ENCODE data around the gene SPNS2.

The SPNS2 gene

GRCh38 chr17:4498461-4499397 lies at the start of gene SPNS2:
Gene SPNS2, plus strand, starts transcription at chr17:4498881. Its CDS starts 167 bp downstream, at chr17:4499048.
- DNase-seq: peak; percentile 78

- no peak for DNase-seq
Observed at GRCh38 chr17:4449736-4450135, 48.9 kb upstream of the SPNS2 start.

GRCh38 chr17:4450710-4451316 lies 47.9 kb upstream of the SPNS2 start:
- DNase-seq: no peak

- no peak for DNase-seq
Observed at GRCh38 chr17:4453812-4454591, 44.7 kb upstream of the SPNS2 start.

- DNase-seq: no peak
Observed at GRCh38 chr17:4460661-4461060, 38.0 kb upstream of the SPNS2 start.

GRCh38 chr17:4463818-4464476 lies 34.7 kb upstream of the SPNS2 start:
- DNase-seq: no peak

- no peak for DNase-seq
Observed at GRCh38 chr17:4465786-4466185, 32.9 kb upstream of the SPNS2 start.

- DNase-seq: no peak
Observed at GRCh38 chr17:4467287-4467686, 31.4 kb upstream of the SPNS2 start.

- no peak for DNase-seq
Observed at GRCh38 chr17:4469552-4469951, 29.1 kb upstream of the SPNS2 start.

GRCh38 chr17:4472286-4472685 lies 26.4 kb upstream of the SPNS2 start:
- DNase-seq: no peak

GRCh38 chr17:4474093-4474492 lies 24.6 kb upstream of the SPNS2 start:
- no peak for DNase-seq

- DNase-seq: no peak
Observed at GRCh38 chr17:4475001-4475400, 23.7 kb upstream of the SPNS2 start.

- no peak for DNase-seq
Observed at GRCh38 chr17:4475463-4475862, 23.2 kb upstream of the SPNS2 start.

- DNase-seq: no peak
Observed at GRCh38 chr17:4476017-4476416, 22.7 kb upstream of the SPNS2 start.

- DNase-seq: no peak
Observed at GRCh38 chr17:4476511-4477070, 22.1 kb upstream of the SPNS2 start.

- no peak for DNase-seq
Observed at GRCh38 chr17:4477255-4477791, 21.4 kb upstream of the SPNS2 start.

- DNase-seq: no peak
Observed at GRCh38 chr17:4478318-4478830, 20.3 kb upstream of the SPNS2 start.

GRCh38 chr17:4479340-4479981 lies 19.2 kb upstream of the SPNS2 start:
- DNase-seq: no peak

- no peak for DNase-seq
Observed at GRCh38 chr17:4479982-4480751, 18.5 kb upstream of the SPNS2 start.

Measured in activated naive CD4-positive, alpha-beta T cell treated with anti-CD3 and anti-CD28 coated beads, Interleukin-2, amount 50 U/mL, for 16 hours (primary cell).